ENCODE measurements around the gene PTGER2.

GRCh38 chr14:52314595-52315354 lies 663 bp downstream of the PTGER2 start:
- TF ChIP-seq, protein P1, sequence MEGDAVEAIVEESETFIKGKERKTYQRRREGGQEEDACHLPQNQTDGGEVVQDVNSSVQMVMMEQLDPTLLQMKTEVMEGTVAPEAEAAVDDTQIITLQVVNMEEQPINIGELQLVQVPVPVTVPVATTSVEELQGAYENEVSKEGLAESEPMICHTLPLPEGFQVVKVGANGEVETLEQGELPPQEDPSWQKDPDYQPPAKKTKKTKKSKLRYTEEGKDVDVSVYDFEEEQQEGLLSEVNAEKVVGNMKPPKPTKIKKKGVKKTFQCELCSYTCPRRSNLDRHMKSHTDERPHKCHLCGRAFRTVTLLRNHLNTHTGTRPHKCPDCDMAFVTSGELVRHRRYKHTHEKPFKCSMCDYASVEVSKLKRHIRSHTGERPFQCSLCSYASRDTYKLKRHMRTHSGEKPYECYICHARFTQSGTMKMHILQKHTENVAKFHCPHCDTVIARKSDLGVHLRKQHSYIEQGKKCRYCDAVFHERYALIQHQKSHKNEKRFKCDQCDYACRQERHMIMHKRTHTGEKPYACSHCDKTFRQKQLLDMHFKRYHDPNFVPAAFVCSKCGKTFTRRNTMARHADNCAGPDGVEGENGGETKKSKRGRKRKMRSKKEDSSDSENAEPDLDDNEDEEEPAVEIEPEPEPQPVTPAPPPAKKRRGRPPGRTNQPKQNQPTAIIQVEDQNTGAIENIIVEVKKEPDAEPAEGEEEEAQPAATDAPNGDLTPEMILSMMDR (IDR thresholded peaks at IDR 0.05), result no peak
- TF ChIP-seq POLR2A (IDR thresholded peaks at IDR 0.05) (no peak), POLR2AphosphoS5 (IDR thresholded peaks at IDR 0.05) (no peak)
